H1 (cell line): ENCODE data around the gene SPIRE2. TPM values are rescaled to one million over a fixed set of nuclear protein-coding genes. Genes with fewer than 3 reads are reported as not detected.

ENCODE experiments used
- CTCF ChIA-PET: fragments of 300-600 bp; sonication (Branson Sonifier 250); formaldehyde crosslinking; loops from one replicate; lab custom pipeline; 2021; ENCODE audit not compliant: partially characterized antibody; lab: Charles Lee
- POLR2A ChIA-PET: fragments of 300-600 bp; sonication (Branson Sonifier 250); formaldehyde crosslinking; loops from one replicate; lab custom pipeline; 2021; ENCODE audit warnings: inconsistent platforms; ENCODE audit not compliant: partially characterized antibody; lab: Charles Lee
- DNase-seq, 2 experiments: peaks; one replicate each; pipeline versions ENCODE4 v3.0.0 to v3.0.0-alpha.2; 2010 to 2022; ENCODE audit warnings: low spot score in 2 of 2, low read depth in 1 of 2, mixed read lengths in 1 of 2
- FAIRE-seq: peaks from 2 replicates; lab custom pipeline; 2011; peaks lifted over from hg19 to GRCh38; lab: Jason Lieb, UNC
- H2AFZ ChIP-seq: 2 replicates; pipeline ENCODE4 v1.8.1; 2012; ENCODE audit warnings: low read length, inconsistent platforms
- H2AK5ac ChIP-seq: 2 replicates; pipeline ENCODE4 v1.6.1; 2013; ENCODE audit warnings: low read depth, low read length
- H2BK120ac ChIP-seq: replicated peaks from 2 replicates; pipeline ENCODE3; 2013; ENCODE audit warnings: low read depth, low read length, inconsistent platforms
- H2BK12ac ChIP-seq: 2 replicates; pipeline ENCODE4 v1.6.1; 2013; ENCODE audit warnings: low read depth, low read length
- H2BK15ac ChIP-seq: 2 replicates; pipeline ENCODE4 v1.6.1; 2013; ENCODE audit warnings: low read length
- H2BK20ac ChIP-seq: 2 replicates; pipeline ENCODE4 v1.6.1; 2013; ENCODE audit warnings: low read length
- H2BK5ac ChIP-seq: 2 replicates; pipeline ENCODE4 v1.6.1; 2013; ENCODE audit warnings: low read depth, low read length
- H3K14ac ChIP-seq: 2 replicates; pipeline ENCODE4 v1.6.1; 2013; ENCODE audit warnings: inconsistent platforms; ENCODE audit not compliant: insufficient read length
- H3K18ac ChIP-seq: 2 replicates; pipeline ENCODE4 v1.6.1; 2013; ENCODE audit warnings: low read length; ENCODE audit errors: extremely low read depth
- H3K23ac ChIP-seq: 2 replicates; pipeline ENCODE4 v1.6.1; 2013; ENCODE audit warnings: inconsistent platforms; ENCODE audit not compliant: insufficient read length
- H3K23me2 ChIP-seq: 2 replicates; pipeline ENCODE4 v1.6.1; 2013; ENCODE audit warnings: low read depth, low read length
- H3K27ac ChIP-seq: 2 replicates; pipeline ENCODE4 v1.6.1; 2011; ENCODE audit warnings: low read depth, low read length, inconsistent platforms
- H3K27me3 ChIP-seq, 4 experiments: replicated peaks in 1 of 4; 1 replicate in 1 of 4; 2 replicates in 3 of 4; pipeline versions ENCODE4 v1.6.1 to v1.8.1; 2011 to 2013; ENCODE audit warnings: low read length in 3 of 4, mild to moderate bottlenecking in 3 of 4, inconsistent platforms in 2 of 4, mixed read lengths in 2 of 4, moderate library complexity in 1 of 4; ENCODE audit not compliant: control insufficient read depth in 3 of 4, insufficient read depth in 3 of 4; ENCODE audit errors: extremely low read depth in 1 of 4
- H3K36me3 ChIP-seq, 4 experiments: 2 replicates each; pipeline versions ENCODE4 v1.6.1 to v1.8.1; 2011 to 2013; ENCODE audit warnings: mild to moderate bottlenecking in 4 of 4, low read length in 3 of 4, moderate library complexity in 2 of 4, control low read depth in 1 of 4, inconsistent platforms in 1 of 4; ENCODE audit not compliant: insufficient read depth in 4 of 4, control insufficient read depth in 2 of 4
- H3K4ac ChIP-seq: replicated peaks from 2 replicates; pipeline ENCODE3; 2013; ENCODE audit warnings: low read length, low read depth, mixed read lengths, inconsistent platforms; ENCODE audit not compliant: insufficient read length
- H3K4me1 ChIP-seq, 4 experiments: replicated peaks in 1 of 4; 1 replicate in 1 of 4; 2 replicates in 3 of 4; pipeline versions ENCODE4 v1.6.1 to v1.8.1; 2011 to 2013; ENCODE audit warnings: low read length in 3 of 4, inconsistent platforms in 2 of 4, mixed read lengths in 1 of 4; ENCODE audit not compliant: insufficient read depth in 4 of 4, control insufficient read depth in 3 of 4
- H3K4me2 ChIP-seq, 2 experiments: 2 replicates each; pipeline versions ENCODE4 v1.6.1 to v1.8.1; 2011 to 2013; ENCODE audit warnings: low read depth in 2 of 2, low read length in 2 of 2, control low read depth in 1 of 2, inconsistent platforms in 1 of 2, mild to moderate bottlenecking in 1 of 2; ENCODE audit not compliant: insufficient read depth in 1 of 2
- H3K4me3 ChIP-seq, 4 experiments: fragments of 200-600, 300-600 bp in 1 of 4; sonication (generic), shearing (Covaris generic), sonication (Bioruptor Twin) in 1 of 4; 2 replicates each; pipeline versions ENCODE4 v1.5.1 to v1.8.1; 2011 to 2016; ENCODE audit warnings: low read length in 4 of 4, low read depth in 3 of 4, control low read depth in 2 of 4, inconsistent platforms in 2 of 4, mild to moderate bottlenecking in 2 of 4, mixed read lengths in 1 of 4, moderate library complexity in 1 of 4; ENCODE audit not compliant: insufficient read depth in 2 of 4; ENCODE audit errors: extremely low read depth in 1 of 4
- H3K56ac ChIP-seq: replicated peaks from 2 replicates; pipeline ENCODE3; 2013; ENCODE audit warnings: low read depth, mild to moderate bottlenecking, mixed read lengths, low read length, inconsistent platforms; ENCODE audit not compliant: insufficient read length
- H3K79me1 ChIP-seq: 2 replicates; pipeline ENCODE4 v1.6.1; 2013; ENCODE audit warnings: low read depth, low read length, control low read depth
- H3K79me2 ChIP-seq, 2 experiments: 2 replicates each; pipeline versions ENCODE4 v1.6.1 to v1.8.1; 2012 to 2013; ENCODE audit warnings: low read length in 2 of 2, mild to moderate bottlenecking in 2 of 2, inconsistent platforms in 1 of 2; ENCODE audit not compliant: insufficient read depth in 2 of 2, control insufficient read depth in 1 of 2
- H3K9ac ChIP-seq, 4 experiments: replicated peaks in 1 of 4; 1 replicate in 1 of 4; 2 replicates in 3 of 4; pipeline versions ENCODE4 v1.6.1 to v1.8.1; 2011 to 2013; ENCODE audit warnings: low read depth in 3 of 4, low read length in 3 of 4, control low read depth in 2 of 4, mild to moderate bottlenecking in 2 of 4, moderate library complexity in 2 of 4, inconsistent platforms in 1 of 4; ENCODE audit errors: extremely low read depth in 1 of 4
- H3K9me3 ChIP-seq, 2 experiments: 2 replicates each; pipeline versions ENCODE4 v1.6.1 to v1.8.1; 2012 to 2013; ENCODE audit warnings: mild to moderate bottlenecking in 2 of 2, moderate library complexity in 2 of 2, control low read depth in 1 of 2, inconsistent platforms in 1 of 2, low read depth in 1 of 2, low read length in 1 of 2, mixed read lengths in 1 of 2; ENCODE audit not compliant: insufficient read depth in 2 of 2
- H4K20me1 ChIP-seq, 2 experiments: replicated peaks in 1 of 2; 2 replicates each; pipeline versions ENCODE3 to v1.8.1; 2011 to 2013; ENCODE audit warnings: inconsistent platforms in 2 of 2, low read length in 2 of 2, mild to moderate bottlenecking in 1 of 2; ENCODE audit not compliant: insufficient read depth in 2 of 2, control insufficient read depth in 1 of 2
- H4K5ac ChIP-seq: 2 replicates; pipeline ENCODE4 v1.6.1; 2013; ENCODE audit warnings: low read length, low read depth, mixed read lengths, inconsistent platforms; ENCODE audit not compliant: insufficient read length
- H4K8ac ChIP-seq: 2 replicates; pipeline ENCODE4 v1.8.0; 2013; ENCODE audit warnings: mild to moderate bottlenecking, moderate library complexity, low read length, inconsistent platforms; ENCODE audit not compliant: insufficient read depth; ENCODE audit errors: extremely low read depth
- H4K91ac ChIP-seq: replicated peaks from 2 replicates; pipeline ENCODE3; 2013; ENCODE audit warnings: low read length, mixed read lengths, inconsistent platforms; ENCODE audit not compliant: insufficient read length
- BACH1 ChIP-seq: IDR thresholded peaks from 2 replicates; pipeline ENCODE4 v1.6.1; 2012; ENCODE audit warnings: low read length, improper control_type of control experiment
- CREB1 ChIP-seq: IDR thresholded peaks from 2 replicates; pipeline ENCODE4 v1.6.1; 2012; ENCODE audit warnings: inconsistent platforms
- JUN ChIP-seq: IDR thresholded peaks from 2 replicates; pipeline ENCODE4 v1.6.1; 2011; ENCODE audit warnings: low read depth, mild to moderate bottlenecking, improper control_type of control experiment, low read length
- PHF8 ChIP-seq: fragments of 200-600 bp; sonication (generic); conservative IDR thresholded peaks from 2 replicates; pipeline ENCODE4 v1.7.1; 2012; ENCODE audit warnings: low read depth, mild to moderate bottlenecking, inconsistent platforms, low read length, moderate library complexity
- RBBP5 ChIP-seq: IDR thresholded peaks from 2 replicates; pipeline ENCODE4 v1.7.1; 2012; ENCODE audit warnings: low read depth, mild to moderate bottlenecking, inconsistent platforms, low read length, moderate library complexity, borderline replicate concordance
- TCF12 ChIP-seq: IDR thresholded peaks from 2 replicates; pipeline ENCODE4 v1.6.1; 2011; ENCODE audit warnings: low read depth, mild to moderate bottlenecking, low read length
- WGBS, 2 experiments: shearing (Covaris generic) in 1 of 2; methylation state at CpG; one replicate each; pipeline versions ENCODE4 v1.1.6 to v1.1.7; 2013 to 2015; ENCODE audit warnings: low lambda C conversion rate in 2 of 2, mixed read lengths in 2 of 2, inconsistent platforms in 1 of 2, low coverage in 1 of 2, missing lambda C conversion rate in 1 of 2; ENCODE audit not compliant: insufficient replicate concordance in 2 of 2, insufficient coverage in 1 of 2, insufficient read length in 1 of 2; ENCODE audit errors: extremely low coverage in 1 of 2, missing lambda C conversion rate in 1 of 2; 5-methylcytosine and 5-hydroxymethylcytosine counted together
- polyA plus RNA-seq, 7 experiments: library from polyadenylated mRNA; depleted of rRNA in 3 of 7; stranded (reverse) in 5 of 7; unstranded in 2 of 7; fragments of >200 nt in 5 of 7; fragments of 200-250 nt in 2 of 7; gene quantifications; 1 replicate in 5 of 7; 2 replicates in 1 of 7; 4 replicates in 1 of 7; pipeline versions ENCODE4 v1.2.1 to v1.2.3, GENCODE V29; 2011 to 2013; ENCODE audit warnings: missing spikeins in 2 of 7, mixed read lengths in 2 of 7
- total RNA-seq: library from RNA; stranded (reverse); fragmentation: NEBNext Ultra II Directional; extraction: Animal tissue kit (Norgen Biotek cat#: 25700); gene quantifications from 2 replicates; pipeline ENCODE4 v1.2.1, GENCODE V29; 2021

SPIRE2 gene
- total and polyA plus RNA-seq, 2 of the 8 experiments (the other 6 are each of a cell fraction or from before 2014, with no cell fraction given), result 7.4 to 15.4 TPM

DNA sequence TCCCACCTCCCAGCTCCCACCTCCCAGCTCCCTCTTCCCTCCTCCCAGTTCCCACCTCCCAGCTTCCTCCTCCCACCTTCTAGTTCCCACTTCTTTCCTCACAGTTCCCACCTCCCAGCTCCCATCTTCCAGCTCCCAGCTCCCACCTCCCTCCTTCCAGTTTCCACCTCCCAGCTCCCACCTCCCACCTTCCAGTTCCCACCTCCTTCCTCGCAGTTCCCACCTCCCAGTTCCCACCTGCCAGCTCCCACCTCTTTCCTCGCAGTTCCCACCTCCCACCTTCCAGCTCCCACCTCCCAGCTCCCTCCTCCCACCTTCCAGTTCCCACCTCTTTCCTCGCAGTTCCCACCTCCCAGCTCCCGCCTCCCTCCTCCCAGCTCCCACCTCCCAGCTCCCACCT, 80.0 kb downstream of the SPIRE2 start:
- H3K27ac ChIP-seq, result no peak overlapping the region
- no peak overlapping the region for H3K18ac ChIP-seq
- H3K9me3 ChIP-seq, result peaks cover 0 to 19% of the 10 kb centered on the region in 2 experiments; a peak in 3 of 4 replicates
- no peak overlapping the region for H4K5ac ChIP-seq
- peaks cover 0 to 2% (median 0%) of the 10 kb centered on the region in 4 experiments; a peak in 4 of 7 replicates for H3K4me1 ChIP-seq
- no peak overlapping the region for H4K8ac ChIP-seq
- H3K79me2 ChIP-seq, result no peaks in the 10 kb centered on the region
- peak; percentile 75 for TF ChIP-seq BACH1
- no peak for TF ChIP-seq PHF8
- no peak for TF ChIP-seq RBBP5
- no peak for TF ChIP-seq CREB1
- no peak for TF ChIP-seq TCF12
- no peak for TF ChIP-seq JUN
- TF ChIP-seq, all 59 proteins: peak for 1
- no peak overlapping the region for H3K23ac ChIP-seq
- H3K79me1 ChIP-seq, result no peaks in the 10 kb centered on the region
- H2BK15ac ChIP-seq, result no peak overlapping the region
- H3K9ac ChIP-seq, result no peak overlapping the region
- no peak overlapping the region for H3K4me3 ChIP-seq
- no peak overlapping the region for H3K14ac ChIP-seq
- H2BK20ac ChIP-seq, result no peak overlapping the region
- no peaks in the 10 kb centered on the region; the same call in 1 of the 2 replicates for H3K23me2 ChIP-seq
- ChIA-PET CTCF (interaction anchor here (0.9 to 5.9 kb wide), 6 partner anchors 13 to 170 kb away, joined by 3 to 70 read pairs (median 11); partner anchors contain the start of genes MC1R and TUBB3), POLR2A (interaction anchor here (0.9 to 6.5 kb wide), 4 partner anchors 10 to 65 kb away, joined by 3 to 71 read pairs (median 10); partner anchors contain the start of genes MC1R and TUBB3)
- H2BK5ac ChIP-seq, result no peak overlapping the region
- H2AK5ac ChIP-seq, result no peak overlapping the region
- DNase-seq (no peak), FAIRE-seq (no peak)
- H3K4ac ChIP-seq, result no peak overlapping the region
- H3K27me3 ChIP-seq, result no peaks in the 10 kb centered on the region
- no CpG with 5 or more reads among the region's 4 CpGs for WGBS, 2 experiments
- no peak overlapping the region for H3K56ac ChIP-seq
- H4K20me1 ChIP-seq, result no peaks in the 10 kb centered on the region
- H4K91ac ChIP-seq, result no peak overlapping the region
- H3K36me3 ChIP-seq, result peaks cover 2 to 17% (median 9%) of the 10 kb centered on the region in 4 experiments; a peak in 7 of 8 replicates
- no peak overlapping the region for H3K4me2 ChIP-seq
- H2BK120ac ChIP-seq, result no peak overlapping the region
- H2BK12ac ChIP-seq, result no peak overlapping the region
- no peak overlapping the region for H2AFZ ChIP-seq
